ENCODE results near the gene PGS1.

DNA sequence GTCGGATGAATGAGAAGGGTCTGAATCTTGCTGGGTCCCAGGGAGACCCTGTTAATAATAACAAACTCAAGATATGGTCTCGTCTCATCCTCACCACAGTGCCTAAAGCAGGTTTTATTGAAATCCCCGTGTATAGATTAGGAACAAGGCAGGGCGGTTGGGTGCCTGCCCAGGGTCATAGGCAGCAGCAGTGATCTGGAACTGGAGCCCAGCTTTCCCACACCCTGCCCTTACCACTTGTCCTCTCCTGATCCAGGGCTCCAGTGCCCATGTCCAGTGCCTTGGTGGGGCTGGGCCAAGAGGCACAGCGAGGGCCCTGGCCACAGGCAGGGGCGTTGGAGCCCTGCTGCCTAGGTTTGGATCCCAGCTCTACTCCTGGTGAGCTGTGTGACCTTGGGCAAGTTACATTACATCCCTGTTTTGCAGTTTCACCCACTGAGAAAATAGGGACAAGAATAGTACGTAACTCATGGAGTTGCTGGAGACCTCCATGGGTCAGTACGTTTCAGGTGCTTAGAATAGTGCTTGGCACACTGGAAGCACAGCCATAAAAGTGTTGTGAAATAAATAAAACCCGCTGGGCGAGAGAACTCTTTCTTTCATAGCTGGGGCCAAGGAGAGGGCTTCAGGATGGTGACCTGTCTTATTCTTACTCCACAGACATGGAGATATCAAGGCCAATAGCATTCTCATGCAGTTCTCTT is 32.5 kb upstream of the PGS1 start:
- TF ChIP-seq, protein P1, sequence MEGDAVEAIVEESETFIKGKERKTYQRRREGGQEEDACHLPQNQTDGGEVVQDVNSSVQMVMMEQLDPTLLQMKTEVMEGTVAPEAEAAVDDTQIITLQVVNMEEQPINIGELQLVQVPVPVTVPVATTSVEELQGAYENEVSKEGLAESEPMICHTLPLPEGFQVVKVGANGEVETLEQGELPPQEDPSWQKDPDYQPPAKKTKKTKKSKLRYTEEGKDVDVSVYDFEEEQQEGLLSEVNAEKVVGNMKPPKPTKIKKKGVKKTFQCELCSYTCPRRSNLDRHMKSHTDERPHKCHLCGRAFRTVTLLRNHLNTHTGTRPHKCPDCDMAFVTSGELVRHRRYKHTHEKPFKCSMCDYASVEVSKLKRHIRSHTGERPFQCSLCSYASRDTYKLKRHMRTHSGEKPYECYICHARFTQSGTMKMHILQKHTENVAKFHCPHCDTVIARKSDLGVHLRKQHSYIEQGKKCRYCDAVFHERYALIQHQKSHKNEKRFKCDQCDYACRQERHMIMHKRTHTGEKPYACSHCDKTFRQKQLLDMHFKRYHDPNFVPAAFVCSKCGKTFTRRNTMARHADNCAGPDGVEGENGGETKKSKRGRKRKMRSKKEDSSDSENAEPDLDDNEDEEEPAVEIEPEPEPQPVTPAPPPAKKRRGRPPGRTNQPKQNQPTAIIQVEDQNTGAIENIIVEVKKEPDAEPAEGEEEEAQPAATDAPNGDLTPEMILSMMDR (conservative IDR thresholded peaks at IDR 0.05 in 1 of 2, IDR thresholded peaks at IDR 0.05 in 1 of 2; ENCODE audit: low read depth in 1 of 2, low read length in 2 of 2): no peak
- no peak for TF ChIP-seq EZH2 (IDR thresholded peaks at IDR 0.05; ENCODE audit: low read length, missing control alignments)
